Measurements from ENCODE around the gene KRCC1.

DNA sequence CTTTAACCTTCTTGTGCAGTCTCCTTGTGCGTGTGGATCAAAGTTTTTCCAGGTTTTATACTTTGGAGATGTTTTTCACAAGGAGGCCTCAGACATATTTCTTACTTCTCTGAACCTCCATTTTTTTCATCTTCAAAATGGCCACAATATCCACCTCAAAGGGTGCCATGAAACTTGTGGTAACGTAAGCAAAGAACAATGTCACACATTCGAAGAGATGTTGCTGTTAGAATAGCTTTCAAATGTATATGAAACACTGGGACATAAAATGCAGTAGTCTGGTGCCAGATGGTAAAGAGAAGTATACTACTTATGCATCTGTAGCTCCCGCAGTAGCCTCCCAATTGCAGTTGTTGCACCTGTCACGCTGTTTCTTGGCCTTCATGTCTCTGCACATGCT, 2.6 kb upstream of the KRCC1 start:
- TF ChIP-seq, protein P1, sequence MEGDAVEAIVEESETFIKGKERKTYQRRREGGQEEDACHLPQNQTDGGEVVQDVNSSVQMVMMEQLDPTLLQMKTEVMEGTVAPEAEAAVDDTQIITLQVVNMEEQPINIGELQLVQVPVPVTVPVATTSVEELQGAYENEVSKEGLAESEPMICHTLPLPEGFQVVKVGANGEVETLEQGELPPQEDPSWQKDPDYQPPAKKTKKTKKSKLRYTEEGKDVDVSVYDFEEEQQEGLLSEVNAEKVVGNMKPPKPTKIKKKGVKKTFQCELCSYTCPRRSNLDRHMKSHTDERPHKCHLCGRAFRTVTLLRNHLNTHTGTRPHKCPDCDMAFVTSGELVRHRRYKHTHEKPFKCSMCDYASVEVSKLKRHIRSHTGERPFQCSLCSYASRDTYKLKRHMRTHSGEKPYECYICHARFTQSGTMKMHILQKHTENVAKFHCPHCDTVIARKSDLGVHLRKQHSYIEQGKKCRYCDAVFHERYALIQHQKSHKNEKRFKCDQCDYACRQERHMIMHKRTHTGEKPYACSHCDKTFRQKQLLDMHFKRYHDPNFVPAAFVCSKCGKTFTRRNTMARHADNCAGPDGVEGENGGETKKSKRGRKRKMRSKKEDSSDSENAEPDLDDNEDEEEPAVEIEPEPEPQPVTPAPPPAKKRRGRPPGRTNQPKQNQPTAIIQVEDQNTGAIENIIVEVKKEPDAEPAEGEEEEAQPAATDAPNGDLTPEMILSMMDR (IDR thresholded peaks at IDR 0.05), result no peak
- TF ChIP-seq POLR2A (IDR thresholded peaks at IDR 0.05), result no peak
